Cardiac fibroblast (primary cell): ENCODE data around the gene CLK2.
"Not testable (repeated sequence)": the region's sequence is repeated elsewhere in the genome, so short reads cannot be mapped to it uniquely, and the experiment has no call there.

Experiments
- DNase-seq, 2 donors: peaks; one replicate each; pipeline versions ENCODE4 v3.0.0 to v3.0.0-alpha.2; 2010; ENCODE audit warnings: low read depth in 2 of 2
- H3K4me3 ChIP-seq, 2 donors: replicated peaks in 1 of 2; 1 replicate in 1 of 2; 2 replicates in 1 of 2; pipeline ENCODE4 v1.5.1; 2011; ENCODE audit warnings: low read depth in 2 of 2, low read length in 2 of 2, mild to moderate bottlenecking in 2 of 2, moderate library complexity in 1 of 2
- CTCF ChIP-seq: IDR thresholded peaks from one replicate; pipeline ENCODE4 v1.5.1; 2011; ENCODE audit warnings: low read depth, mild to moderate bottlenecking, low read length, inconsistent platforms

The CLK2 gene

GRCh38 chr1:155219592-155220031, 53.7 kb downstream of the CLK2 start:
- DNase-seq = peak; percentile 21 to 23
- no peak for TF ChIP-seq CTCF
- no peak overlapping the region for H3K4me3 ChIP-seq

- no peak for TF ChIP-seq CTCF
- H3K4me3 ChIP-seq = no peak overlapping the region
- DNase-seq = peak; percentile 78 to 81
These were observed 54.3 kb downstream of the CLK2 start for GRCh38 chr1:155218854-155219591.

- not testable (repeated sequence) for H3K4me3 ChIP-seq, DNase-seq
These were observed 58.6 kb downstream of the CLK2 start for GRCh38 chr1:155214702-155215101.
